ENCODE results near the gene GPR3. TPM values are rescaled to one million over a fixed set of nuclear protein-coding genes. Genes with fewer than 3 reads are reported as not detected.
A peak's percentile ranks its signal among the peaks of the same experiment; 100 is the strongest.

Gene GPR3
- total RNA-seq, 1 experiment from 2014 or later, result 4.4 TPM

- no peak overlapping the region for H2BK12ac ChIP-seq (ENCODE audit: insufficient read length, low read depth, low read length)
- H3K27me3 Mint-ChIP-seq (ENCODE audit: low read depth), result peaks cover 64% of the 10 kb centered on the region
Observed at GRCh38 chr1:27361044-27361402, 31.4 kb upstream of the GPR3 start.

More at GRCh38 chr1:27361044-27361402, 31.4 kb upstream of the GPR3 start:
- Histone ChIP-seq H2AK5ac (ENCODE audit: insufficient read length, low read length) (no peak overlapping the region), H2AFZ (ENCODE audit: low read length) (no peak overlapping the region), H3K27me3 (ENCODE audit: insufficient read depth, low read length) (peaks cover 19% of the 10 kb centered on the region; the same call in 1 of the 2 replicates), H3K79me2 (ENCODE audit: insufficient read depth, low read length) (no peaks in the 10 kb centered on the region), H3K4ac (ENCODE audit: low read depth, low read length) (no peak overlapping the region), H3K4me2 (ENCODE audit: insufficient read depth, insufficient read length, low read length) (peak overlapping the region; percentile 84), H4K5ac (ENCODE audit: insufficient read length, low read depth, low read length) (no peak overlapping the region), H2BK5ac (ENCODE audit: insufficient read length, low read length) (no peak overlapping the region), H3K9me3 (ENCODE audit: control insufficient read depth, low read depth, low read length) (no peaks in the 10 kb centered on the region), H2BK20ac (ENCODE audit: low read depth, low read length, poor library complexity, severe bottlenecking) (no peak overlapping the region), H3K23me2 (ENCODE audit: insufficient read length, low read depth, low read length, poor library complexity, severe bottlenecking) (peaks cover 13% of the 10 kb centered on the region), H3K56ac (ENCODE audit: insufficient read length, low read depth, low read length) (no peak overlapping the region), H3K18ac (ENCODE audit: insufficient read length, low read depth, low read length) (no peak overlapping the region), H4K20me1 (ENCODE audit: control insufficient read depth, insufficient read depth, insufficient read length) (peaks cover 6% of the 10 kb centered on the region), H2BK15ac (ENCODE audit: low read depth, low read length) (no peak overlapping the region), H4K8ac (replicated peaks; ENCODE audit: insufficient read length, low read depth, low read length) (no peak overlapping the region), H3T11ph (ENCODE audit: low read length) (no peak overlapping the region), H4K91ac (ENCODE audit: insufficient read length, low read depth, low read length) (no peak overlapping the region), H3K23ac (ENCODE audit: insufficient read length, low read depth, low read length) (no peak overlapping the region), H3K4me1 (ENCODE audit: insufficient read depth, low read length) (peaks cover 3% of the 10 kb centered on the region; the same call in 1 of the 2 replicates), H3K79me1 (ENCODE audit: insufficient read depth, low read depth, low read length, poor library complexity, severe bottlenecking) (no peaks in the 10 kb centered on the region), H3K14ac (ENCODE audit: insufficient read depth, low read length) (no peak overlapping the region), H2BK120ac (ENCODE audit: low read depth, low read length, poor library complexity, severe bottlenecking) (no peak overlapping the region), H3K9ac (ENCODE audit: extremely low read depth, insufficient read length, low read length) (no peak overlapping the region), H3K27ac (ENCODE audit: insufficient read length, low read depth, low read length) (no peak overlapping the region)
- WGBS (ENCODE audit: extremely low coverage, insufficient read length, low lambda C conversion rate), result no CpG with 5 or more reads among the region's 21 CpGs
- Mint-ChIP-seq H3K27ac (no peak overlapping the region), H3K4me1 (peaks cover 22 to 38% of the 10 kb centered on the region in 2 experiments), H3K9me3 (no peaks in the 10 kb centered on the region; a peak in 1 of 5 replicates), H3K36me3 (ENCODE audit: insufficient read depth in 1 of 3, low read depth in 3 of 3) (peaks cover 0 to 5% (median 3%) of the 10 kb centered on the region in 3 experiments; a peak in 4 of 7 replicates), H3K4me3 (peak overlapping the region; percentile 70 to 81)
- DNase-seq, result no peak
- TF ChIP-seq CTCF (conservative IDR thresholded peaks at IDR 0.05), result no peak

All from H9 (cell line).